ENCODE results near the gene PFKFB4.

PFKFB4 gene

DNA sequence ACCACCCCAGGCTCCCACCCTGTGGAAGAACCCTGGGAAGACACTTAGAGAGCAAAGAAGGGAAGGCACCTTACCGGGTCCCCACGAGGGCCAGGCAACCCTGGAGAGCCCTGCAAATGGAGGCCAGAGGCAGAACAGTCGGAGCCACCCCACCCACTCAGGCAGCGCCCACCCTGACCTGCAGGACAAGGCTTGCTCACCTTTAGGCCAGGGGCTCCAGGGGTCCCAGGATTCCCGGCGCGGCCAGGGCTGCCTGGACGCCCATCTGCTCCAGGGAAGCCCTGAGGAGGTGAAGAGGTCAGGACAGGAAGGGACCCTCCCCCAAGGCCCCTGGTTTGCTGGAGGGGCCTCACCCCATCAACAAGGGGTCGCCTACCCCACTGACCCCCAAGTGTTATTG, 28.2 kb upstream of the PFKFB4 start:
- DNase-seq (ENCODE audit: low read depth in 3 of 3), result no peak

DNA sequence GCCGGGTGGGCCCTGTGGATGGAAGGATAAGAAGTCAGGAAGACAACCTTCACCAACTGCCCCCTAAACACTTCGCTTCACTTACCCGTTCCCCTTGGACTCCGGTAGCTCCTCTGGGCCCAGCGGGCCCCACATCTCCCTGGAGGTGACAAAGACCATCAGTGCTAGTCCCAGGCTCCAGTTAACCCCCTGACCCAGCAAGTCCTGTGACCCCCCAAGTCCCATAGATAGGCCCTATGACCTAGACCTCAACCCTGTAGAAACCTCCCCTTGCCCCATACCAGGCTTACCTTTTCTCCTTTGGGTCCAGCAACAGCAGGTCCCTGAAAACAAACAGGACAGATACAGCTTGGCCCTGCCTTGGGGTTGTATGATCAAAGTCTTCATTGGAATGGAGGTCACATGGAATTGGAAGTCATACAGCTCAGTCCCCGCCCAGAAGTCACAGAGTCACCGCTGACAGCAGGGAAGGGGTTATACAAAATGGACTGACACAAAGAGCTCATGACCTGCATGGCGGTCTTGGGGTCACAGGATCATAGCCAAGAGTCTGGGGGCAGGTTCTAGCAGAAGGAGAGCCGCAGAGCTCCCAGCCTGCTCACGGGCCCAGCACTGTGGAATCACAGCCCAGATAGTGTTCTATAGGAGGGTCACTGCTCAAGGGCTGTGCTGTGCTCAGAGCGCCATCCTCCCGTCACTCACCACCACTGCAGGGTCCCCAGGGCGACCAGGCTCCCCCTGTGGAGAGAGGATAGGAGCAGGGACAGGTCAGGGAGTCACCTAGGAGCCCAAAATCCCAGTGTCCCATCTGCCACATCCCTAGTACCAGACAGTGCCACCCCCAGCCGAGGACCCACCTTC, 25.2 kb upstream of the PFKFB4 start:
- DNase-seq (ENCODE audit: low read depth in 3 of 3), result no peak

DNA sequence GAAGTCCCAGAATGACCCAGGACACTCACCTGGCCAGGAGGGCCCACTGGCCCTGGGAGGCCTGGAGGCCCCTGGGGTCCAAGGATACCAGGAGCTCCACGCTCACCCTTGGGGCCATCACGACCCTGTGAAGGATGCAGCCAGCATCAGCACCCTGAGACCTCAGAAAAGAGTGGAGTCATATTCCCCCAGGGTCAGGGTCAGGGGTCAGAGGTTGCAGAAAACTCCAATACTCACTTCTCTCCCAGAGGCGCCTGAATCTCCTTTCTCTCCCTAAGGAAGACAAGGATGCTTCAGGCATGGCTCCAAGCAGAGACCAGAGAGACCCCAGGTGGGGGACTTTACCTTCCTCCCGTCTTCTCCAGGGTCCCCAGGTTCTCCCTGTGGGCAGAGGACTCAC, 20.0 kb upstream of the PFKFB4 start:
- DNase-seq (ENCODE audit: low read depth in 3 of 3), result no peak

DNA sequence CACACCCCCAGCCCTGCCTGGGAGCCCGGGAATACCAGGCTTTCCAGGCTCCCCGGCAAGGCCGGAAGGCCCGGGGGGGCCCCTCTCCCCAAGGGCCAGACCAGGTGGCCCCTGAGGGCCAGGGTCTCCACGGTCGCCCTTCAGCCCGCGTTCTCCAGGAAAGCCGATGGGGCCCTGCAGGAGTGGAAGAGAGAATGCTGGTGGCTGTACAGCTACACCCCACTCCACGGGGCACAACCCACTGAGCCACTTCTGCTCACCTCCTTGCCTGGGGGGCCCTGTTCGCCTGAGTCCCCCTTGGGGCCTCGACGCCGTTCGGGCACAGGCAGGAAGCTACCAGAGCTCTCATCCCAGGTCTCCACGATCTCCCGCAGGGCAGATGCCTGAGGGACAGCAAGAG, 18.8 kb upstream of the PFKFB4 start:
- DNase-seq (ENCODE audit: low read depth in 3 of 3), result no peak

DNA sequence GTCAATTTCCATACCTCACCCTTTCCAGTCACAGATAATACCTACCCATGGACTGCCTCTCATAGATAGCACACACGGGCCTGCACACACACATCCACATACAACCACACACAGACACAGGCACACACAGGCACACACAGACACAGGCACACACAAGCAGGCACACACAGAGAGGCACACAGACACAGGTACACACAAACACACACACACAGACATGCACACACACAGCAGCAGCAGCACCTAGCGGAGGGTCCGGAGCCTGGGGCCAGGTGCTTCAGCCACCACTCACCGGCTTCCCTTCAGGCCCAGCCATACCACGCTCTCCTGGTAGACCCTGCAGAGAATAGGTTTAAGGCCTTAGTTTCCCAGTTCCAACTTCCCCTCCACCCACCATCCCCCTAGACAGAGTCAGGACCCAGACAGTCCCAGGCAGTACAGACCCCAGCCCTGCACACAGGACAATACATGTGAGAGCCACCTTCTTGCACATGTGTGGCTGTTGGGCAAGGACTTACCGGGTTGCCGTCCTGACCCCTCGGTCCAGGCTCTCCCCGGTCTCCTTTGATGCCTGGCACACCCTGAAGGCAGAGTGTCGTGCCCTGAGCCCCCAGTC, 17.5 kb upstream of the PFKFB4 start:
- no peak for DNase-seq (ENCODE audit: low read depth in 3 of 3)

DNA sequence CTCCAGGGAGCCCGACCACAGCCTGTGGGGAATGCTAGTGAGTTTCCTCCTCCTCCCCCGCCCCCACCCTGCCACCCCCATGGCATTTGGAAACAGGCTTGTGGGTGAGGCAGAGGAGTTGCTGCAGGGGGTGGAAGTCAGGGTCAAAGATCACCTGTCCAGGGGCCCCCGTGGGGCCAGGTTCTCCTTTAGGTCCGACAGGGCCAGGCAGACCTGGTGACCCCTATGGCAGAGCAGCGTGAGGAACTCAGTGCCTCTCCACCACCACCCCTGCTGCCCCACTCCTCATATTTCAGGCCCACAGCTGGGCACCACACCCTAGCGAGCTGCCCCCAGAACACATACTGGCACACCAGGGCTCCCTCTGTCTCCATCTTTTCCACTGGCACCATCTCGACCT, 15.9 kb upstream of the PFKFB4 start:
- no peak for DNase-seq (ENCODE audit: low read depth in 3 of 3)

DNA sequence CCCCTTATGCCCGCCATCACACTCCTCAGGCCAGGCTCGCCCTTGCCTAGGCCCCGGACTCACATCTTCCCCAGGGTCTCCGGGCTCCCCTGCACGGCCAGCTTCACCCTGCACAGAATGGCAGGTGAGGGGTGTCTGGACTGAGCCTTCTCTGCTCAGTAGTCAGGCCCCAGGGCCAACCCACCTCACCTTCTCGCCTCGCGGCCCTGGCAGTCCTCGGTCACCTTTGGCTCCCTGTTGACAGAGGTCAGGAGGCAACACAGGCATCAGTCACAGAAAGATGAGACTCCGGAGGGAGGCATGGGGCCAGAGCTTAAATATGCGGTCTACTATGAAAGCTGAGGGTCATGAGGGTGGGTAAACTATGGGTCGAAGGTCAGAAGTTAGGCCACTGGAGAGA, 15.3 kb upstream of the PFKFB4 start:
- DNase-seq (ENCODE audit: low read depth in 3 of 3), result no peak

DNA sequence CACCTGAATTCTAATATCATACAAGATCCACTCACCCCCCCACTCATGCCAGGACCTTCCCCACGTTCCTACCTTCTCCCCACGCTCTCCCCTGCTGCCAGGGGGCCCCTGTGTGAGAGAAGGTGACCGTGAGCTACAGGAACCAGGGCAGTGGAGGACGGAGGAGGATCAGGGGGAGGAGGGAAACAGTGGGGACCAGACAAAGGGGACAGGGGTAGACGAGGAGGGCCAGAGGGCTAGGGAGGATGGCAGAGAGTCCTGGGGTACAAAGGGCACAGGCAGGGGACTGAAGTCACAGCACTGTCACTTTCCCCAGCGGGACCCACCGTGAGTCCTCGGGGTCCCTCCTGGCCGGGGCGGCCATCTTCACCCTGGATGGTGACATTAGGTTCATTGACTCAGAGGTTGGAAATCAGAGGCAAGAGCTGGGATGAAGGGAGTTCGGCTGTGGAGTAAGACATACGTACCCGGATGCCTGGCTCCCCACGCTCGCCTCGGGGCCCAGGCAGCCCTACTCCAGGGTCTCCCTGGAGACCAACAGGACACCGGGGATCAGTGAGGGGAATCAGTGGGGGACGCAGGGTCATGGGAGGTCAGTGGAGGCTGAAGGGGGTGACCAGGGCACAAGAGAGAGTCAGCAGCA, 13.3 kb upstream of the PFKFB4 start:
- DNase-seq (ENCODE audit: low read depth in 3 of 3), result no peak

DNA sequence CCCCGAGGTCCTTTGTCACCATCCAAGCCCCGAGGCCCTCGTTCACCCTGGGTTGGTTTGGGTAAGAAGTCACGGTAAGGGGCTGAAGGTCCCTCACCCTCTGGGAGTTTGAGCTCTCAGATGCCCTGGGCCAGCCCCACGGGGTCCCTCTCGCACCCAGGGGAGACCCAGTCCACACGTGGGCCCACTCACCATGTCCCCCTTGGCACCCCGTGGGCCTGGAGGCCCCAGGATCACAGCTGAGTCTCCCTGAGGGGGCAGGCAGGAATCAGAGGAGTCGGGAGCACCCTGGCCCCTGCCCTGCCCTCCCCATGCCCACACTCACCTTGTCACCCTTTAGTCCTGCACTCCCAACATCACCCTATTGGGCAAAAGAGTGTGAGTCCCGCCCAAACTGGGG, 12.8 kb upstream of the PFKFB4 start:
- DNase-seq (ENCODE audit: low read depth in 3 of 3), result no peak

DNA sequence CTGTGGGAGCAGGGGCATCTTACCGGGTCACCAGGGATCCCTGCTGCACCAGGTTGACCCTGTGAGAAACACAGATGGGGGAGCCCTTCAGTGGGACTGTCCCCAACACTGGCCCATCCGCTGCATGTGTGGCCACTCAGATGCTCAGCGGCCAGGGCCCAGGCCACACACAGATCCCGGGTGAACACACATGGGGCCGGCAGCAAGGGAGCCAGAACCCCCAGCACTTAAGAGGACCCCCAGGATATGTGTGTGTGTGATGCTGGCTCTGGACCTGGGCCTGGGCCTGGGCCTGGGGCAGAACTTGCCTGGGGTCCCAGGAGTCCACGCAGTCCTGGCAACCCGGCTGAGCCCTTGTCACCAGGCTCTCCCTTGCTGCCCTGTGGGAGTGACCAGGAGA, 11.9 kb upstream of the PFKFB4 start:
- DNase-seq (ENCODE audit: low read depth in 3 of 3), result no peak

DNA sequence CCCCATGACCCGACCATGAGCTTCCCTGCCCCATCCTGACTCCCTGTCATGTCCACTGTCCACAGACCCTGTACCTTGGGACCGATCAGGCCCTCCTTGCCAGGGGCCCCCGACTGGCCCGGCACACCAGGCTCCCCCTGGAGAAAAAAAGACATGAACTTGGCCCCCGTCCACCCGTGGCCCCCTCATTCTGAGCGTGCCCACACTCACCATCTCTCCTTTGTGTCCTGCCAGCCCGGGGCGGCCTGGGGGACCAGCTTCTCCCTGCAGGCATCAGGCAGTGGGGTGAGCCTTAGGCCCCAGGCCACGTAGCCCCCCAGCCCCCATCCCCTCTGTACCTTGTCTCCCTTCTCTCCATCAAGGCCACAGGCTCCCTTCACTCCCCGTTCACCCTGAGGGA, 10.9 kb upstream of the PFKFB4 start:
- DNase-seq (ENCODE audit: low read depth in 3 of 3), result no peak

DNA sequence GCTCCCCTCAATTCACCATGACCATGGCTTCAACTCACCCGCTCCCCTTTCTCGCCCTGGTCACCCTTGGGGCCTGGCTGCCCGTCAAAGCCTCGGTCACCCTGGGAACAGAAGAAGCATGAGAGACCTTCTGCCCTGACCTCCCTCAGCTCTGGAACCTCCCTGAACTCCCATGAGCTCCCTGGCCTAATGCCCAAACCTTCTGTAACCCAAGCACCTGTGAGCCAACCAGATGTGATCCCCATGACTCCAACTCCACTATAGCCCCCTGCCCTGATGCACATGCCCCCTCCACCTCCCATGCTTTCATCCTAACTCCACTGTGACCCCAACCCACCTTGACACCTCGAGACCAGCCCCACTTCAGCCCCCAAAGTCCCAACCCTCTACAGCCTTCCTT, 10.5 kb upstream of the PFKFB4 start:
- no peak for DNase-seq (ENCODE audit: low read depth in 3 of 3)

DNA sequence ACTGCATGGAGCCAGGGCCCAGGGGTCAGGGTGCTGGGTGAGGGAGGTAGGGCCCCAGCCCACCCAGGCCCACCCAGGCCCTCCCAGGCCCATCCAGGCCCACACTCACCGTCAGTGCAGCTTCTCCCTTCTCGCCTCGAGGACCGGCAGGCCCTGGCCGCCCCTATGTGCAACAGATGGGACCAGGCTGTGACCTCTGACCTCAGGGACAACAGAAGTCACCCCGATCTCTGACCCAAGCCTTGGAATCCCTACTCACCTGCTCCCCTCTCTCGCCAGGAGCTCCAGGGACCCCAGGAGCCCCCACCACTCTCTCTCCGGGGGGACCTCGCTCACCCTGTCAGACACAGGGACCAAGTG, 9.8 kb upstream of the PFKFB4 start:
- DNase-seq (ENCODE audit: low read depth in 3 of 3), result no peak

DNA sequence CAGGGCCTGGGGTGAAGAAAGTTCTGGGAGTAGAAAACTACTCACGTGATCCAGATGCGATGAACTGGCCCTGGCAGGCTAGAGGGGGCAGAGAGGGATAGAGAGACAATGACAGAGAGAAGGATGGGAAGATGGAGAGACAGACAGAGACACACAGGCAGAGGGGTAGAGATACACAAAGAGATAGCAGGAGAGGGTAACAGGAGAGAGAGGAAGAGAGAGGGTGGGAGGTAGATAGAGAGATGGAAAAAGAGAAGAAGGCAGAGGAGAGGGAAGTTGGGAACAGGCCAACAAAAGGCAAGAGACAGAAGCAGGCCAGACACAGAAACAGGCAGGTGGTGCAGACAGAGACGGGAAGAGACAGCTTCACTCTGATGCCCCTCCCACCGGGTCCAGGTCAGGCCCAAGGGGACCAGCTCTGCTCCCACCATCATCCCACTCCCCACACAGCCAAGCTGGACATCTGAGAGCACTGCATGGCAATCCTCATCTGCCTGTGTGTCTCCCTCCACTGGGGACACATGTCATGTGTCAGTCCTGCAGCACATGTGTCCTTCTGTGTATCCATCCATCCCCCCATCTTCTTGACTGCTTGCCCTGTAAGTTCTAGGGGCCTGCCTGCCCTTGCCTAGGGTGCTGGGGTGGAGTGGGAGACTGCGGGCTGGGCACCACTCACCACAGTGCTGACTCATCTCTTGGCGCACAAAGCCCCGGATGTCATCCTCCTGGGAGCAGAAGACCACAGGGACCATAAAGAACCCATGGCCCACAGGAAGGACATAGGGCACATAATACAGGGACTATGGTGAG, 9.2 kb upstream of the PFKFB4 start:
- no peak for DNase-seq (ENCODE audit: low read depth in 3 of 3)

DNA sequence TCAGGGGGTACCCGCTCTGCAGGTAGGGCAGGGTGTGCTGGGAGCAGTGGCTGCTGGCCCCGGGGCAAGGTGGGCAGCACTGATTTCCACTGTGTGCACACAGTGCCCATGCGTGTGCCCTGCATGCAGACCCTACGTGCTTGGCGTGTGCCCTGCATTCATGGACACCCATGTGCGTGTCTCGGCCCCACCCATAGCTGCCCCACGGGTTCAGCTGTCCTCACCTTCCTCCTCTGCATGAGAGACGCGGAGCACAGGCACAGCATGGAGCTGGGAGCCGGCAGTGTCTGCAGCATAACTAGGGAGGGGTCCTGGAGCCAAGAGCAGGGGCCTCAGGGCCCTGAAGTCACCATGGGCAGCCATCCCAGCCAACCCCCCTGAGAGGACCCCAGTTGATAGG, 8.6 kb upstream of the PFKFB4 start:
- no peak for DNase-seq (ENCODE audit: low read depth in 3 of 3)

DNA sequence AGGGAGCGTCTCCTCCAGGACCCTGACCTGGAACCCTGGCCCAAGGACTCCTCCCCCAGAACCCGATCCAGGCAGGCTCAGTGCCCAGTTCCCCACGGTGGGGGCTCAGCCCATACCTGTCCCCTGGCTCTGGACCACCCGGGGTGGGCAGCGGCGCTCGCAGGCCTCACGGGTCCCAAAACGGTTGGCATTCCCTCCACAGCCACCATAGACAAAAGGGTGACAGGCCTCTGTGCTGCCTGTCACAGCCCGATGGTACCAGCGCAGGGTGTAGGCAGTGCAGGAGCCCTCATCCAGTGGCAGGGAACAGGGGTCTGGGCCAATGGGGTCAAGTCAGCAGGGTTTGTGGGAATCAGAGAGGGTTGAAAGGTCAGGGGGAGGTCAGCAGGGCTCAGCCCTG, 8.1 kb upstream of the PFKFB4 start:
- no peak for DNase-seq (ENCODE audit: low read depth in 3 of 3)

DNA sequence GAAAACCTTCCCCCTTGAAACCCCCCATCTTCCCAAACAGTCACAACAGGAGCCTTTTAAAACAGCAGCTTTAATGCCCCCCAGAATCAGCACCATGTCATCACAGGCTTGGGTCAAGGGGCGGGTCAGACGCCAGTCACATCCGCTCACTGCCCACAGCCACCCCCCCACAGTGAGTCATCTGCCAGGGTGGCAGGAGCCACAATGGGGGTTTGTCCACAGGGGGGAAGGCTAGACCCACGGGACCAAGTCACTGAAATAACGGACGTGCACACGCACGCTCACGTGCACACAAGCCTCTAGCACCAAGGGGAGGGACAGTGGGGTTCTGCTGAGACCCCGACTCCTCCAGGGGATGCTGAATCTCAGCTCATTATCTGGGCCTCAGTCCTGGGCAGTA, 7.4 kb upstream of the PFKFB4 start:
- no peak for DNase-seq (ENCODE audit: low read depth in 3 of 3)

DNA sequence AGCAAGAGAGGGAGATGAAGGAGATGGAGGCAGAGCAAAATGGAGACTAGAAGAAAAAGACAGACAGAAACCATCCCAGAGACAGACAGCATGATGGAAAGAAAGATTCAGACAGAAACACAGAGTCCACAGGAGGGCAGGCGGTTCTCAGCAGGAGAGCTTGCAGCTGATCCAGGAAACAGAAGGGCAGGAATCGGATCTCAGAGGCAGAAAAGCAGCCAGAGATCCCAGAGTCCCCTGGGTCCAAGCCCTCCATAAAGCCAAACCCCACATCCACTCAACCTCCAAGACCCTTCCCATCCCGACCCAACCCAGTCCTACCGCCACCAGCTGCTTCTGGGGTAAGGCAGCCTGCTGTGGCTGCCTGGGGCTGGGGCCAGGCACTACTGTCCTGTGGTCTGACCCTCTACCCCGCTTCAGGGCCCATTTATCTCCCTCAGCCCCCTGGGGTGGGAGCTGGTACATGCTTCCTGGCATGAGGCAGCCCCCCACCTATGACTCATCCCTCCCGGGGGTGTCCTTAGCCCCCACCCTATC, 6.8 kb upstream of the PFKFB4 start, which contains the start of gene UCN2:
UCN2 (minus strand) TSS at position 400 of the 537 bp plus-strand sequence. CDS start 657 bp downstream, outside the sequence.
- DNase-seq (ENCODE audit: low read depth in 3 of 3), result no peak

DNA sequence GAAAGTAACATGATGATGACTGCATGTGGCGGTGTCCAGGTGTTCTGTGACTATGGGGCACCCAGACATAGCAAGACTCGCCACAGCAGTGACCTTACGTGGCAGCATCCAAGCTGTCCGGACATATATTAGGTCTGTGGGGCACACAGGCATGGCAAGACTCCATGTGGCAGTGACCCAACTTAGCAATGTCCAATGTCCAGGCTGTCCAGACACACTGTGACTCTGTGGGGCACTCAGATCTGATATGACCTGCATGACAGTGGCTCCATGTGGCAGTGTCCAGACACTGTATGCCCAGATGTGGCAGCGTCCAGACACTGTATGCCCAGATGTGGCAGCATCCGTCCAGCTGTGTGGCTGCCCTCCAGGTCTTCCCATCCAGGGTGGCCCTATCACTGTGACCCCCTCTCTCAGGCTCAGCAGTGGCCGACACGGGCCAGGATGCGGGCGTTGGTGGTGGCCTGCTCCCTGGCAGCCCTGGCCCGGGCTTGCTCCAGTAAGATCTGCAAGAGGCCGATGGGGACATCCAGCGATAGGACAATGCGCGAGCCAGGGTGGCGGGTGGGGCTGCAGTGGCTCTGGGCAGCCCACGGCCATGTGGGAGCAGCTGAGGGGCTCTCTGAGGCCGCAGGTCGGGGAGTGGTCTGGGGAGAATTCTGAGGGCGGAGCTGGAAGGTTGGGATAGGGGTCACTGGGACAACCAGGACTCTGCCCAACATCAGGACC, 5.9 kb upstream of the PFKFB4 start:
- no peak for DNase-seq (ENCODE audit: low read depth in 3 of 3)

DNA sequence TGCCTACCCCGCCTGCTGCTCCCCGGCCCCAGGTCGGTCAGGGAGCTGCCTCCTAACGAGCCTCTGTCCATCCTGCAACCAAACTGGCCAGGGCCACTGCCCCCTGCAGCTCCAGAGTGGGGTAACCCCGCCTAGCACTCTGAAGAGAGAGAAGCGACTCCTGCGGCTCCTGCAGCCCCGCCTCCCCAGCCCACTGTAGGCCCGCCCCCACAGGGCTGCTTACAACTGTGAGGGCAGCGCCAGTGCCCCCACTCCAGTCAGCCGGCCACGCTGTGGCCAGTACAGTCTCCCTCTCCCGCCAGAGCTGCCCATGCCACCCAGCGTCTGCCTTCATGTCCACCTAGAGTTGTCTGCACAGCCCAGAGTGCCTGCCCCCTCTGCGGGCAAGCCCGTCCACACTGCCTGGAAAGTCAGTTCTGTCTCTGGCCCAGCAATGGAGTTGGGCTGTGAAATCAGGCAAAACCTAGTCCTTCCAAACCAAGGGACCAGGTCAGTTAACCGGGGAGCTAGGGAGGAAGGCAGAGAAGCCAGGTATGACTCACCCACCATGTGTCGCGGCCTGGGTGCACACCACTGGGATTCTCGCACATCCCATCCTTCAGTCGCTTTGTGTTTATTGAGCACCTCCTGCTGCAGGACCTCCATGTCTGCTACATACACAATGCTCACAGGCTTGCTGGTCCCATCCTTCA, 4.6 kb upstream of the PFKFB4 start:
- DNase-seq (ENCODE audit: low read depth in 3 of 3), result no peak

DNA sequence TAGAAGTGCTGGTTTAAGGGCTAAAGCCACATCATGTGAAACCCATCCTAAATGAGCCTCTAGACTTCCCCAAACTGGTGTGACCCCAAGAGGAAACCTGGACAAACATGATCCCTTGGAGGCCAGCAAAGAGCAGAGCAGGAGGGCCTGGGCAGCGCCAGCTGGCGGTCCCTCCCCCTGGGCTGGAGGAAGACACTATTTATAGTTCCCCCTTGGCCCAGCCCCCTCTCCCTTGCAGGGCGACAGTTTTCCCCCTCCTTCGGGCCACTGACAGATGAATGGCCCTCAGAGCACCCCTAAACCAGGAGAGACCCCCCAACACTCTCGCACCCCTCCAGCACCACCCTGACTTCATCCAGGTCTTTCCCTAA, 4.0 kb upstream of the PFKFB4 start:
- no peak for DNase-seq (ENCODE audit: low read depth in 3 of 3)

All from stimulated activated CD4-positive, alpha-beta T cell treated with anti-CD3 and anti-CD28 coated beads, TNF-alpha, amount 100 ng/mL, for 24 hours (primary cell).